Body of pancreas (tissue), 4 donors: ENCODE measurements around the gene AGAP1.

Experiments used
- CTCF ChIP-seq, 7 experiments: fragments of 450-650 bp in 4 of 7; fragments of 200-600 bp in 3 of 7; sonication (generic) in 3 of 7; IDR thresholded peaks; one replicate each; pipeline ENCODE4 v1.5.1; 2016 to 2019; ENCODE audit warnings: antibody characterized with exemption in 7 of 7
- POLR2A ChIP-seq, 3 donors: fragments of 450-650 bp; IDR thresholded peaks; one replicate each; pipeline ENCODE4 v1.6.1; 2016; ENCODE audit warnings: antibody characterized with exemption in 3 of 3, mild to moderate bottlenecking in 2 of 3

- TF ChIP-seq CTCF (IDR thresholded peaks at IDR 0.05) (no peak), POLR2A (IDR thresholded peaks at IDR 0.05) (no peak)
Measured at GRCh38 chr2:235946590-235946989, 452.7 kb downstream of the AGAP1 start.
